HPDE6-E6E7 (cell line): ENCODE data around the gene ARFRP1.

Experiments used
- DNase-seq: peaks from one replicate; pipeline ENCODE4 v3.0.0; 2011; ENCODE audit warnings: missing footprints; ENCODE audit errors: extremely low spot score

Gene ARFRP1

GRCh38 chr20:63691711-63692435 lies 15.9 kb downstream of the ARFRP1 start:
- no peak for DNase-seq

DNA sequence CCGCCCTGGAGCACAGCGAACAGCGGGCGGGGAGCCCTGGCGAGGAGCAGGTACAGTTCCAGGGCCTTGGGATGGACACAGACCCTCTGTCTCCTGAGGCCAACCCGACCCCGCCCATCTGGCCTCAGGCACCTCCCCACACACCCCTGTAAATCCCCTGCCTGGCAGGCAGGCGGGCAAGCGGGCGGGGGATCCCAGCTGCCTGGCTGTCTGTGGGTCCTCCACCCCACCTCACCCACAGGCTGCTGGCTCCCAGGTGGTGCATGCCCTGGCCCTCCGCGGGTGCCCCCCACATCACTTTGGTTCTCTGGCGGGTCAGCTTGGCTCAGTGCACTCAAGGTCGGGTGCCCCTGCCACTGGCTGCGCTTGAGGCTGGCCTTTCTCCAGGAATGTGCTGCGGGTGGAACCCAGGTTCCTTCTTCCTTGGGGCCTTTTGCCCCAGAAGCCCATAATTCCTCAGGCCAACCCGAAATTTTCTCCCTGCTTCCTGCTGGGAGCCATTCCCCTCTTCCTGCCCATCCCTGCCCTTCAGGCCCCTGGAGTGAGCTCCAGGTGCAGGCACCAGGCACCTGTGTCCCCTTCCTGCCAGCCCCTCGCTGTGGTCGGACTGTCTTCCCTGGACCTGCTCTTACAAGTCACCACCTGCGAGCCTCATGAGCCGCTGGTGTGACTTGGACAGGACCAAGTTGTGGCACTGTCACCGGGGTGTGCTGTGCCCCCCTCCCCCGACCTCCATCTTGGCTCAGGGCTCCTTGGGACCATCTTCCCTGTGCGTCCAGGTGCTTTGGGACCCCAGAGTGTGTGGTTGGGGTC lies 16.7 kb downstream of the ARFRP1 start:
- no peak for DNase-seq

- no peak for DNase-seq
Measured at GRCh38 chr20:63690003-63690897, 17.5 kb downstream of the ARFRP1 start.

- DNase-seq = no peak
Measured at GRCh38 chr20:63689046-63690002, 18.5 kb downstream of the ARFRP1 start.

- no peak for DNase-seq
Measured at GRCh38 chr20:63688228-63689045, 19.3 kb downstream of the ARFRP1 start.

DNA sequence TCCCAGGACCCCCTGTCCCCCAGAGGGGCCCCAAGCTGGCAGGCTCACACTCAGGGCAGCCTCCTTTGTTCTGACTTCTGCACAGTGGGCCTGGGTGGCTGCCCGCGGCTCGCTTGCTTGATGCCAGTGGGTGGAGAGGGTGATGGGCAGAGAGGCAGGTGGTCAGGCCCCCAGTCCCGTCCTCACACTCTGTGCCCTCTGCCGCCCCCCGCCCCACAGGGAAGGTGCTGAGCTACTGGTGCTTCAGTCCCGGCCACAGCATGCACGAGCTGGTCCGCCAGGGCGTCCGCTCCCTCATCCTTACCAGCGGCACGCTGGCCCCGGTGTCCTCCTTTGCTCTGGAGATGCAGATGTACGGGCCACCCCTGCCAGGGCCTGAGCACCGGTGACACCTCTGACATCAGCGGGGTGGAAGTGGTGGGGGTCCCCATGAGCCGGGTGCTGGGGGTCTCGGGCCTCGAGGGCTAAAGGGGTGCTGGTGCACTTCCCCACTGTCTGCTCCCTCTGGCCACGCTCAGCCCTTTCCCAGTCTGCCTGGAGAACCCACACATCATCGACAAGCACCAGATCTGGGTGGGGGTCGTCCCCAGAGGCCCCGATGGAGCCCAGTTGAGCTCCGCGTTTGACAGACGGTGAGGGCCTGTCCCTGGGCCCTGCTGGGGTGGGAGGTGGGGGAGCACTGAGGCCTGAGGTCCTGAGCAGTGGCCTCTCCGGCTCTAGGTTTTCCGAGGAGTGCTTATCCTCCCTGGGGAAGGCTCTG lies 20.2 kb downstream of the ARFRP1 start:
- no peak for DNase-seq

- no peak for DNase-seq
Measured at GRCh38 chr20:63686492-63687321, 21.1 kb downstream of the ARFRP1 start.

- DNase-seq = no peak
Measured at GRCh38 chr20:63686094-63686491, 21.7 kb downstream of the ARFRP1 start.

- DNase-seq = no peak
Measured at GRCh38 chr20:63685269-63686026, 22.3 kb downstream of the ARFRP1 start.

GRCh38 chr20:63682384-63683139 lies 25.2 kb downstream of the ARFRP1 start:
- peak; percentile 100 for DNase-seq

DNA sequence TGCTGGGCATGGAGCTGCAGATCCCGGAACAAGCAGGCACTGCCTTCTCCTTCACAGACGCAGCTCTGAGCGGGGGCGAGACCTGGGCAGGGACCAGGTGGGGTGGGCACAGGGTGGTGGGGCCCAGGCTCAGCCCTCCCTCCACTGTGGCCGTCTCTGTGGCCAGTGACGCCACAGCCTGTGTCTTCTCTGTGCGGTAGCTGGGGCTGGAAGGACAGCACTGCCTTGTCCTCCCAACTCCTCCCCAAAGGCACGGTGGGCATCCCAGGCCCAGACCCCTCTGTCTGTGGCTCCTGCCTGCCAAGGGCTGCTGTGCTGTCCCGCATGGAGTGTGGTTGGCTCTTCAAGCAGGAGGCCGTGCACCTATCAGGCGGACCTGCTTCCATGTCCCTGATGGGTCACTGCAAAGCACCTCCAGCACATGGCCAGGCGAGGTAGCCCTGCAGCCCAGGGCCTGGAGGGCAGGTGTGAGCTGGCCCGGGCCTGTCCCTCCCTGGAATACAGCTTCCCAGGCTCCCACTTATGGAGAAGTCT lies 26.1 kb downstream of the ARFRP1 start:
- no peak for DNase-seq

GRCh38 chr20:63680857-63681608 lies 26.7 kb downstream of the ARFRP1 start:
- DNase-seq = no peak

DNA sequence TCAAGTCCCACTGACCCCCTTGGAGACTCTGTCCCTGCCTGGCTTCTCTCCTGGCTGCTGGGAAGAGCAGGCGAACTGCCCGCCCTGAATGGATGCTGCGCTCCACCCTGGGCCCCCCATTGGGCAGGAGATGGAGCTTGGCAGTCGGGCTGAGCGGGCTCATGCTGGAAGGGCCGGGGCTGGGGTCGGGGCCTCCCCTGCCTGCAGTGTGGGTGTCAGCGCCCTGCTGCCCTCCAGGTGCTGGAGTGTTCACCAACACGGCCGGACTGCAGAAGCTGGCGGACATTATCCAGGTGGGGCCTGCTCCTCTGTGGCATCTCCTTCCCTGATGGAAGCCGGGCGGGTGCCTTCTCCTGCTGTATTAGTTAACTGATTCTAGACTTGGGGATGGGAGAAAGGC lies 27.3 kb downstream of the ARFRP1 start:
- DNase-seq = no peak

DNA sequence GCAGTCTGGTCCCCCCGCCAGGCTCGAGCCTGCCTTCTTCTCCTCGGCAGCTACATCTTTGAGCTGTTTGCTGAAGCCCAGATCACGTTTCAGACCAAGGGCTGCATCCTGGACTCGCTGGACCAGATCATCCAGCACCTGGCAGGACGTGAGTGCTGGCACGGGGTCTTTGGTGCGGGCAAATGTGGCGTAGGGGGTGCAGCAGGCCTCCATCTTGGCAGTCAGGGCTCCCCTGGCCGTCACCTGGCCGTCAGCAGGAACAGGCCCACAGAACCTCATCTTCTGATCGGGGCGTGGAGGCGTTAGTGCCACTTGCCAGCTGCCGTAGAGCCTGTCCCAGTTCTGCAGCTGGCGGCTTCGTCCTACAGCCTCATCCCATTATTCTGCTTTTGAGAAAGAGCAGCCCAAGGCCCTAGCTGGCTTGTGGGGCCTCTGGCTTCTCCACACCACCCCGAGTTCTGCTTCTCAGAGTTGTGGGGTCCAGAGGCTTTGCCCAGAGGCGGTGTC lies 27.9 kb downstream of the ARFRP1 start:
- DNase-seq = no peak

- no peak for DNase-seq
Measured at GRCh38 chr20:63678667-63679465, 28.9 kb downstream of the ARFRP1 start.
